HepG2 (cell line): Measurements from ENCODE around the gene COASY. TPM values are rescaled to one million over a fixed set of nuclear protein-coding genes. Genes with fewer than 3 reads are reported as not detected.

Source experiments
- AHR ChIP-seq: IDR thresholded peaks from 2 replicates; pipeline ENCODE4 v1.6.1; 2018; ENCODE audit warnings: missing genetic modification reagents, missing compliant biosample characterization
- ATRX ChIP-seq: sonication (generic); formaldehyde crosslinking; IDR thresholded peaks from 2 replicates; pipeline ENCODE4 v1.4.0; 2020; ENCODE audit warnings: missing genetic modification reagents, borderline replicate concordance
- DR1 ChIP-seq: sonication (generic); formaldehyde crosslinking; IDR thresholded peaks from 2 replicates; pipeline ENCODE4 v1.8.0; 2021; ENCODE audit warnings: mild to moderate bottlenecking, missing genetic modification reagents, inconsistent platforms
- EZH2 ChIP-seq: conservative IDR thresholded peaks from 2 replicates; pipeline ENCODE4 v1.6.1; 2012; ENCODE audit warnings: mild to moderate bottlenecking, low read depth, low read length, moderate library complexity
- FOXJ3 ChIP-seq: sonication (generic); formaldehyde crosslinking; IDR thresholded peaks from 2 replicates; pipeline ENCODE4 v1.4.0; 2020; ENCODE audit warnings: missing genetic modification reagents, mild to moderate bottlenecking, borderline replicate concordance
- GATAD2A ChIP-seq: IDR thresholded peaks from 2 replicates; pipeline ENCODE4 v1.6.1; 2016
- MEIS1 ChIP-seq: sonication (generic); formaldehyde crosslinking; IDR thresholded peaks from 2 replicates; pipeline ENCODE4 v1.9.0; 2021; ENCODE audit warnings: mild to moderate bottlenecking, missing genetic modification reagents, moderate library complexity, borderline replicate concordance
- NR0B2 ChIP-seq: sonication (generic); formaldehyde crosslinking; IDR thresholded peaks from 2 replicates; pipeline ENCODE4 v1.4.0; 2020; ENCODE audit warnings: mild to moderate bottlenecking, missing genetic modification reagents
- PAXIP1 ChIP-seq: sonication (generic); formaldehyde crosslinking; conservative IDR thresholded peaks from 2 replicates; pipeline ENCODE4 v1.4.0; 2020; ENCODE audit warnings: mild to moderate bottlenecking, missing genetic modification reagents, moderate library complexity
- RAD21 ChIP-seq: fragments of 450-650 bp; formaldehyde crosslinking; IDR thresholded peaks from 2 replicates; pipeline ENCODE4 v1.5.0; 2020; ENCODE audit warnings: mild to moderate bottlenecking
- RXRB ChIP-seq: IDR thresholded peaks from 2 replicates; pipeline ENCODE4 v1.6.1; 2016; ENCODE audit warnings: borderline replicate concordance, missing genetic modification reagents, missing compliant biosample characterization
- YY1 ChIP-seq: IDR thresholded peaks from 2 replicates; pipeline ENCODE4 v1.6.1; 2011; ENCODE audit warnings: low read length, low read depth, moderate library complexity, mild to moderate bottlenecking; ENCODE audit not compliant: insufficient read depth, insufficient replicate concordance
- ZEB1 ChIP-seq: IDR thresholded peaks from 2 replicates; pipeline ENCODE4 v1.6.1; 2012; ENCODE audit warnings: mild to moderate bottlenecking, low read depth, inconsistent platforms; ENCODE audit not compliant: insufficient replicate concordance
- ZNF75D ChIP-seq: sonication (generic); formaldehyde crosslinking; IDR thresholded peaks from 2 replicates; pipeline ENCODE4 v1.8.1; 2023; ENCODE audit warnings: missing genetic modification reagents, mild to moderate bottlenecking, borderline replicate concordance
- ZNF883 ChIP-seq: sonication (generic); formaldehyde crosslinking; IDR thresholded peaks from 2 replicates; pipeline ENCODE4 v1.5.1; 2020; ENCODE audit warnings: mild to moderate bottlenecking, missing genetic modification reagents; ENCODE audit errors: not compliant biosample characterization
- ZSCAN9 ChIP-seq: IDR thresholded peaks from 2 replicates; pipeline ENCODE4 v1.6.1; 2016; ENCODE audit warnings: borderline replicate concordance
- polyA plus RNA-seq, 8 experiments: library from polyadenylated mRNA; depleted of rRNA in 3 of 8; stranded (reverse) in 7 of 8; unstranded in 1 of 8; fragments of >200 nt; fragmentation: Illumina TruSeq in 4 of 8; extraction: Trizol in 4 of 8; gene quantifications; 2 replicates each; pipeline versions ENCODE4 v1.2.1 to v1.2.3, GENCODE V29; 2011 to 2016; ENCODE audit warnings: low read depth in 4 of 8, missing spikeins in 1 of 8, mixed read lengths in 1 of 8; ENCODE audit not compliant: insufficient read depth in 1 of 8
- total RNA-seq, 5 experiments: library from RNA; depleted of rRNA; stranded (reverse); fragments of >200 nt; fragmentation: Illumina TruSeq; extraction: Trizol; gene quantifications; 2 replicates each; pipeline ENCODE4 v1.2.3, GENCODE V29; 2016; ENCODE audit warnings: low read depth in 1 of 5
- TF ChIP-seq, protein P1 (sequence below): fragments of 450-650 bp; IDR thresholded peaks from 2 replicates; pipeline ENCODE4 v1.6.1; 2017
- TF ChIP-seq, protein P2 (sequence below): IDR thresholded peaks from 2 replicates; pipeline ENCODE4 v1.6.1; 2016
- TF ChIP-seq, protein P3 (sequence below): sonication (generic); formaldehyde crosslinking; IDR thresholded peaks from 2 replicates; pipeline ENCODE4 v1.4.0; 2020; ENCODE audit warnings: mild to moderate bottlenecking, missing genetic modification reagents
- TF ChIP-seq, protein P4 (sequence below): sonication (generic); formaldehyde crosslinking; conservative IDR thresholded peaks from 2 replicates; pipeline ENCODE4 v1.4.0; 2020; ENCODE audit warnings: missing genetic modification reagents

The COASY gene
- total and polyA plus RNA-seq, 2 of the 13 experiments (the other 11 are each of a cell fraction or from before 2014, with no cell fraction given): 90.7 to 125 TPM

- TF ChIP-seq, protein P1, sequence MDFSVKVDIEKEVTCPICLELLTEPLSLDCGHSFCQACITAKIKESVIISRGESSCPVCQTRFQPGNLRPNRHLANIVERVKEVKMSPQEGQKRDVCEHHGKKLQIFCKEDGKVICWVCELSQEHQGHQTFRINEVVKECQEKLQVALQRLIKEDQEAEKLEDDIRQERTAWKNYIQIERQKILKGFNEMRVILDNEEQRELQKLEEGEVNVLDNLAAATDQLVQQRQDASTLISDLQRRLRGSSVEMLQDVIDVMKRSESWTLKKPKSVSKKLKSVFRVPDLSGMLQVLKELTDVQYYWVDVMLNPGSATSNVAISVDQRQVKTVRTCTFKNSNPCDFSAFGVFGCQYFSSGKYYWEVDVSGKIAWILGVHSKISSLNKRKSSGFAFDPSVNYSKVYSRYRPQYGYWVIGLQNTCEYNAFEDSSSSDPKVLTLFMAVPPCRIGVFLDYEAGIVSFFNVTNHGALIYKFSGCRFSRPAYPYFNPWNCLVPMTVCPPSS: no peak
- TF ChIP-seq NR0B2 (no peak), AHR (CRISPR knock-in tag) (peak; percentile 81; the same call in 1 of the 2 replicates), ZSCAN9 (CRISPR knock-in tag) (no peak; the same call in 1 of the 2 replicates), ATRX (CRISPR knock-in tag) (no peak), DR1 (CRISPR knock-in tag) (no peak), YY1 (peak; percentile 42), GATAD2A (CRISPR knock-in tag) (no peak), ZNF75D (no peak), MEIS1 (CRISPR knock-in tag) (peak; percentile 68), ZNF883 (CRISPR knock-in tag) (no peak), ZEB1 (no peak), RXRB (CRISPR knock-in tag) (no peak), EZH2 (no peak), FOXJ3 (CRISPR knock-in tag) (no peak), RAD21 (CRISPR knock-in tag) (no peak; the same call in 1 of the 2 replicates), PAXIP1 (CRISPR knock-in tag) (0 out of 2 replicates have a peak, but pooled peaks have one; percentile 8)
- TF ChIP-seq, protein P2, sequence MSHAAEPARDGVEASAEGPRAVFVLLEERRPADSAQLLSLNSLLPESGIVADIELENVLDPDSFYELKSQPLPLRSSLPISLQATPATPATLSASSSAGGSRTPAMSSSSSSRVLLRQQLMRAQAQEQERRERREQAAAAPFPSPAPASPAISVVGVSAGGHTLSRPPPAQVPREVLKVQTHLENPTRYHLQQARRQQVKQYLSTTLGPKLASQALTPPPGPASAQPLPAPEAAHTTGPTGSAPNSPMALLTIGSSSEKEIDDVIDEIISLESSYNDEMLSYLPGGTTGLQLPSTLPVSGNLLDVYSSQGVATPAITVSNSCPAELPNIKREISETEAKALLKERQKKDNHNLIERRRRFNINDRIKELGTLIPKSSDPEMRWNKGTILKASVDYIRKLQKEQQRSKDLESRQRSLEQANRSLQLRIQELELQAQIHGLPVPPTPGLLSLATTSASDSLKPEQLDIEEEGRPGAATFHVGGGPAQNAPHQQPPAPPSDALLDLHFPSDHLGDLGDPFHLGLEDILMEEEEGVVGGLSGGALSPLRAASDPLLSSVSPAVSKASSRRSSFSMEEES (CRISPR knock-in tag): no peak
- TF ChIP-seq, protein P3, sequence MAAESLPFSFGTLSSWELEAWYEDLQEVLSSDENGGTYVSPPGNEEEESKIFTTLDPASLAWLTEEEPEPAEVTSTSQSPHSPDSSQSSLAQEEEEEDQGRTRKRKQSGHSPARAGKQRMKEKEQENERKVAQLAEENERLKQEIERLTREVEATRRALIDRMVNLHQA (CRISPR knock-in tag): no peak
- TF ChIP-seq, protein P4, sequence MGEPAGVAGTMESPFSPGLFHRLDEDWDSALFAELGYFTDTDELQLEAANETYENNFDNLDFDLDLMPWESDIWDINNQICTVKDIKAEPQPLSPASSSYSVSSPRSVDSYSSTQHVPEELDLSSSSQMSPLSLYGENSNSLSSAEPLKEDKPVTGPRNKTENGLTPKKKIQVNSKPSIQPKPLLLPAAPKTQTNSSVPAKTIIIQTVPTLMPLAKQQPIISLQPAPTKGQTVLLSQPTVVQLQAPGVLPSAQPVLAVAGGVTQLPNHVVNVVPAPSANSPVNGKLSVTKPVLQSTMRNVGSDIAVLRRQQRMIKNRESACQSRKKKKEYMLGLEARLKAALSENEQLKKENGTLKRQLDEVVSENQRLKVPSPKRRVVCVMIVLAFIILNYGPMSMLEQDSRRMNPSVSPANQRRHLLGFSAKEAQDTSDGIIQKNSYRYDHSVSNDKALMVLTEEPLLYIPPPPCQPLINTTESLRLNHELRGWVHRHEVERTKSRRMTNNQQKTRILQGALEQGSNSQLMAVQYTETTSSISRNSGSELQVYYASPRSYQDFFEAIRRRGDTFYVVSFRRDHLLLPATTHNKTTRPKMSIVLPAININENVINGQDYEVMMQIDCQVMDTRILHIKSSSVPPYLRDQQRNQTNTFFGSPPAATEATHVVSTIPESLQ: no peak
Observed at GRCh38 chr17:42562388-42563142, 617 bp downstream of the COASY start (continued).
